H1 (cell line): ENCODE data around the gene CCDC30. TPM values are rescaled to one million over a fixed set of nuclear protein-coding genes. Genes with fewer than 3 reads are reported as not detected.

Experiments used
- ASH2L ChIP-seq: fragments of 200-600, 300-600 bp; sonication (generic); IDR thresholded peaks from one replicate; pipeline ENCODE4 v1.7.1; 2017; ENCODE audit warnings: low read length
- ATF3 ChIP-seq: IDR thresholded peaks from 2 replicates; pipeline ENCODE4 v1.6.1; 2011; ENCODE audit warnings: low read depth, mild to moderate bottlenecking, low read length; ENCODE audit not compliant: insufficient read depth
- BRCA1 ChIP-seq: IDR thresholded peaks from 2 replicates; pipeline ENCODE4 v1.6.1; 2012; ENCODE audit warnings: low read depth, low read length, improper control_type of control experiment
- CBX8 ChIP-seq: fragments of 300-800, 300-1000 bp; sonication (generic); IDR thresholded peaks from 2 replicates; pipeline ENCODE4 v1.7.1; 2016; ENCODE audit warnings: low read depth, low read length, borderline replicate concordance
- CREB1 ChIP-seq: IDR thresholded peaks from 2 replicates; pipeline ENCODE4 v1.6.1; 2012; ENCODE audit warnings: inconsistent platforms
- EZH2 ChIP-seq: fragments of 200-600 bp; sonication (generic); IDR thresholded peaks from 2 replicates; pipeline ENCODE4 v1.7.1; 2012; ENCODE audit warnings: low read depth, mild to moderate bottlenecking, moderate library complexity, low read length, inconsistent platforms; ENCODE audit not compliant: severe bottlenecking
- MAX ChIP-seq: IDR thresholded peaks from 2 replicates; pipeline ENCODE4 v1.6.1; 2012; ENCODE audit warnings: inconsistent platforms
- NRF1 ChIP-seq: IDR thresholded peaks from 2 replicates; pipeline ENCODE4 v1.6.1; 2011; ENCODE audit warnings: mild to moderate bottlenecking, low read depth, low read length, improper control_type of control experiment
- PHF8 ChIP-seq: fragments of 200-600 bp; sonication (generic); conservative IDR thresholded peaks from 2 replicates; pipeline ENCODE4 v1.7.1; 2012; ENCODE audit warnings: low read depth, mild to moderate bottlenecking, inconsistent platforms, low read length, moderate library complexity
- POLR2AphosphoS5 ChIP-seq: IDR thresholded peaks from 2 replicates; pipeline ENCODE4 v1.6.1; 2011; ENCODE audit warnings: low read depth, low read length
- RAD21 ChIP-seq, 2 experiments: IDR thresholded peaks in 1 of 2; conservative IDR thresholded peaks in 1 of 2; 2 replicates each; pipeline ENCODE4 v1.6.1; 2011; ENCODE audit warnings: low read depth in 2 of 2, low read length in 2 of 2, improper control_type of control experiment in 1 of 2, inconsistent platforms in 1 of 2, mild to moderate bottlenecking in 1 of 2, moderate library complexity in 1 of 2
- RBBP5 ChIP-seq: IDR thresholded peaks from 2 replicates; pipeline ENCODE4 v1.7.1; 2012; ENCODE audit warnings: low read depth, mild to moderate bottlenecking, inconsistent platforms, low read length, moderate library complexity, borderline replicate concordance
- SIN3A ChIP-seq, 2 experiments: IDR thresholded peaks in 1 of 2; conservative IDR thresholded peaks in 1 of 2; 2 replicates each; pipeline ENCODE4 v1.6.1; 2011 to 2012; ENCODE audit warnings: low read length in 2 of 2, improper control_type of control experiment in 1 of 2, low read depth in 1 of 2, mild to moderate bottlenecking in 1 of 2
- TAF1 ChIP-seq: IDR thresholded peaks from 2 replicates; pipeline ENCODE4 v1.6.1; 2011; ENCODE audit warnings: mild to moderate bottlenecking, low read depth, low read length
- TAF7 ChIP-seq: optimal IDR thresholded peaks from 2 replicates; pipeline ENCODE3; 2011; ENCODE audit warnings: low read depth, mild to moderate bottlenecking, inconsistent platforms, low read length, moderate library complexity, borderline replicate concordance
- TBP ChIP-seq: IDR thresholded peaks from 2 replicates; pipeline ENCODE4 v1.6.1; 2011; ENCODE audit warnings: low read depth, low read length, improper control_type of control experiment
- YY1 ChIP-seq: IDR thresholded peaks from 2 replicates; pipeline ENCODE4 v1.6.1; 2011; ENCODE audit warnings: low read depth, mild to moderate bottlenecking, low read length
- polyA plus RNA-seq, 7 experiments: library from polyadenylated mRNA; depleted of rRNA in 3 of 7; stranded (reverse) in 5 of 7; unstranded in 2 of 7; fragments of >200 nt in 5 of 7; fragments of 200-250 nt in 2 of 7; gene quantifications; 1 replicate in 5 of 7; 2 replicates in 1 of 7; 4 replicates in 1 of 7; pipeline versions ENCODE4 v1.2.1 to v1.2.3, GENCODE V29; 2011 to 2013; ENCODE audit warnings: missing spikeins in 2 of 7, mixed read lengths in 2 of 7
- total RNA-seq: library from RNA; stranded (reverse); fragmentation: NEBNext Ultra II Directional; extraction: Animal tissue kit (Norgen Biotek cat#: 25700); gene quantifications from 2 replicates; pipeline ENCODE4 v1.2.1, GENCODE V29; 2021
- TF ChIP-seq, protein P1 (sequence below), 3 experiments: IDR thresholded peaks; 1 replicate in 2 of 3; 2 replicates in 1 of 3; pipeline versions ENCODE4 v1.5.1 to v1.6.1; 2011; ENCODE audit warnings: low read length in 3 of 3, mild to moderate bottlenecking in 3 of 3, inconsistent platforms in 2 of 3, low read depth in 1 of 3, moderate library complexity in 1 of 3; ENCODE audit not compliant: insufficient read depth in 1 of 3; ENCODE audit errors: control extremely low read depth in 1 of 3

Gene CCDC30
- total and polyA plus RNA-seq, 2 of the 8 experiments (the other 6 are each of a cell fraction or from before 2014, with no cell fraction given), result 0.60 to 1.8 TPM

- TF ChIP-seq RBBP5, result peak; percentile 38; the same call in 1 of the 2 replicates
- peak; percentile 27 for TF ChIP-seq TAF7
- peak in 1 of 2 experiments; percentile 14; a peak in 1 of 4 replicates for TF ChIP-seq SIN3A (conservative IDR thresholded peaks at IDR 0.05 in 1 of 2, IDR thresholded peaks at IDR 0.05 in 1 of 2; ENCODE audit: low read depth in 1 of 2, low read length in 2 of 2)
- peak; percentile 75 for TF ChIP-seq TAF1
- no peak for TF ChIP-seq CBX8
- TF ChIP-seq POLR2AphosphoS5, result peak; percentile 46
- TF ChIP-seq EZH2, result no peak
- TF ChIP-seq YY1, result peak; percentile 71
- peak; percentile 75 for TF ChIP-seq NRF1
- peak; percentile 32 for TF ChIP-seq CREB1
- TF ChIP-seq PHF8, result peak; percentile 90
- peak; percentile 39; the same call in 1 of the 2 replicates for TF ChIP-seq TBP
- TF ChIP-seq, protein P1, sequence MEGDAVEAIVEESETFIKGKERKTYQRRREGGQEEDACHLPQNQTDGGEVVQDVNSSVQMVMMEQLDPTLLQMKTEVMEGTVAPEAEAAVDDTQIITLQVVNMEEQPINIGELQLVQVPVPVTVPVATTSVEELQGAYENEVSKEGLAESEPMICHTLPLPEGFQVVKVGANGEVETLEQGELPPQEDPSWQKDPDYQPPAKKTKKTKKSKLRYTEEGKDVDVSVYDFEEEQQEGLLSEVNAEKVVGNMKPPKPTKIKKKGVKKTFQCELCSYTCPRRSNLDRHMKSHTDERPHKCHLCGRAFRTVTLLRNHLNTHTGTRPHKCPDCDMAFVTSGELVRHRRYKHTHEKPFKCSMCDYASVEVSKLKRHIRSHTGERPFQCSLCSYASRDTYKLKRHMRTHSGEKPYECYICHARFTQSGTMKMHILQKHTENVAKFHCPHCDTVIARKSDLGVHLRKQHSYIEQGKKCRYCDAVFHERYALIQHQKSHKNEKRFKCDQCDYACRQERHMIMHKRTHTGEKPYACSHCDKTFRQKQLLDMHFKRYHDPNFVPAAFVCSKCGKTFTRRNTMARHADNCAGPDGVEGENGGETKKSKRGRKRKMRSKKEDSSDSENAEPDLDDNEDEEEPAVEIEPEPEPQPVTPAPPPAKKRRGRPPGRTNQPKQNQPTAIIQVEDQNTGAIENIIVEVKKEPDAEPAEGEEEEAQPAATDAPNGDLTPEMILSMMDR (IDR thresholded peaks at IDR 0.05; ENCODE audit: control extremely low read depth in 1 of 3, insufficient read depth in 1 of 3, low read depth in 1 of 3, low read length in 3 of 3), result no peak
- TF ChIP-seq BRCA1, result no peak
- TF ChIP-seq ATF3, result peak; percentile 73; the same call in 1 of the 2 replicates
- no peak for TF ChIP-seq RAD21 (IDR thresholded peaks at IDR 0.05 in 1 of 2, conservative IDR thresholded peaks at IDR 0.05 in 1 of 2; ENCODE audit: low read depth in 2 of 2, low read length in 2 of 2)
- peak; percentile 76 for TF ChIP-seq ASH2L
- TF ChIP-seq MAX, result peak; percentile 69
Measured at GRCh38 chr1:42456010-42456753, 6.9 kb upstream of the CCDC30 start, which contains the start of the genes PPCS and ZMYND12 (continued).
